Measurements from ENCODE around the gene TAS1R1. TPM values are rescaled to one million over a fixed set of nuclear protein-coding genes. Genes with fewer than 3 reads are reported as not detected.

The TAS1R1 gene
- total RNA-seq, 3 donors from 2014 or later: 0.16 TPM; not detected in 2

- Histone ChIP-seq H3K9me3 (no peaks in the 10 kb centered on the region), H3K36me3 (no peaks in the 10 kb centered on the region), H3K4me3 (no peak overlapping the region), H3K4me1 (peaks cover 6 to 13% of the 10 kb centered on the region in 2 donors), H3K27ac (no peak overlapping the region), H3K27me3 (no peaks in the 10 kb centered on the region)
- no peak for DNase-seq (ENCODE audit: low spot score in 2 of 2)
- TF ChIP-seq, protein P1, sequence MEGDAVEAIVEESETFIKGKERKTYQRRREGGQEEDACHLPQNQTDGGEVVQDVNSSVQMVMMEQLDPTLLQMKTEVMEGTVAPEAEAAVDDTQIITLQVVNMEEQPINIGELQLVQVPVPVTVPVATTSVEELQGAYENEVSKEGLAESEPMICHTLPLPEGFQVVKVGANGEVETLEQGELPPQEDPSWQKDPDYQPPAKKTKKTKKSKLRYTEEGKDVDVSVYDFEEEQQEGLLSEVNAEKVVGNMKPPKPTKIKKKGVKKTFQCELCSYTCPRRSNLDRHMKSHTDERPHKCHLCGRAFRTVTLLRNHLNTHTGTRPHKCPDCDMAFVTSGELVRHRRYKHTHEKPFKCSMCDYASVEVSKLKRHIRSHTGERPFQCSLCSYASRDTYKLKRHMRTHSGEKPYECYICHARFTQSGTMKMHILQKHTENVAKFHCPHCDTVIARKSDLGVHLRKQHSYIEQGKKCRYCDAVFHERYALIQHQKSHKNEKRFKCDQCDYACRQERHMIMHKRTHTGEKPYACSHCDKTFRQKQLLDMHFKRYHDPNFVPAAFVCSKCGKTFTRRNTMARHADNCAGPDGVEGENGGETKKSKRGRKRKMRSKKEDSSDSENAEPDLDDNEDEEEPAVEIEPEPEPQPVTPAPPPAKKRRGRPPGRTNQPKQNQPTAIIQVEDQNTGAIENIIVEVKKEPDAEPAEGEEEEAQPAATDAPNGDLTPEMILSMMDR (IDR thresholded peaks at IDR 0.05): peak in 2 of 3 donors; percentile 22 to 43
- no peak for TF ChIP-seq POLR2A (IDR thresholded peaks at IDR 0.05)
- intact Hi-C loops (cut with DNase I; ENCODE audit: low total_unique reads): no loop called here
Observed at GRCh38 chr1:6523566-6523965, 31.5 kb upstream of the TAS1R1 start.

- H3K27me3 ChIP-seq: no peaks in the 10 kb centered on the region
- H3K4me1 ChIP-seq: no peaks in the 10 kb centered on the region
- no peak for DNase-seq (ENCODE audit: low spot score in 2 of 2)
- intact Hi-C loops (cut with DNase I; ENCODE audit: low total_unique reads): no loop called here
- no peak overlapping the region for H3K4me3 ChIP-seq
- no peak overlapping the region for H3K27ac ChIP-seq
- no peak for TF ChIP-seq POLR2A (IDR thresholded peaks at IDR 0.05)
- TF ChIP-seq, protein P1 (IDR thresholded peaks at IDR 0.05): no peak
- no peak for TF ChIP-seq POLR2AphosphoS5 (IDR thresholded peaks at IDR 0.05)
- no peaks in the 10 kb centered on the region for H3K36me3 ChIP-seq
- no peaks in the 10 kb centered on the region for H3K9me3 ChIP-seq
Observed at GRCh38 chr1:6526316-6526715, 28.8 kb upstream of the TAS1R1 start.

GRCh38 chr1:6528492-6528891 is 26.6 kb upstream of the TAS1R1 start:
- no peaks in the 10 kb centered on the region for H3K27me3 ChIP-seq
- no peak for DNase-seq (ENCODE audit: low spot score in 2 of 2)
- H3K4me3 ChIP-seq: no peak overlapping the region
- H3K27ac ChIP-seq: no peak overlapping the region
- no peak for TF ChIP-seq POLR2A (IDR thresholded peaks at IDR 0.05)
- TF ChIP-seq POLR2AphosphoS5 (IDR thresholded peaks at IDR 0.05): no peak
- TF ChIP-seq, protein P1 (IDR thresholded peaks at IDR 0.05): no peak
- intact Hi-C loops (cut with DNase I; ENCODE audit: low total_unique reads): no loop called here
- H3K36me3 ChIP-seq: no peaks in the 10 kb centered on the region
- no peaks in the 10 kb centered on the region for H3K4me1 ChIP-seq
- no peaks in the 10 kb centered on the region for H3K9me3 ChIP-seq

- Histone ChIP-seq H3K36me3 (no peaks in the 10 kb centered on the region), H3K9me3 (no peaks in the 10 kb centered on the region), H3K27ac (no peak overlapping the region), H3K4me1 (no peaks in the 10 kb centered on the region), H3K27me3 (no peaks in the 10 kb centered on the region), H3K4me3 (no peak overlapping the region)
- intact Hi-C loops (cut with DNase I; ENCODE audit: low total_unique reads): loop anchor here (10.0 kb wide), 1 partner anchor 46 kb away; no protein-coding TSS in a partner anchor
- DNase-seq (ENCODE audit: low spot score in 2 of 2): no peak
- TF ChIP-seq, protein P1 (IDR thresholded peaks at IDR 0.05): no peak
- TF ChIP-seq POLR2AphosphoS5 (IDR thresholded peaks at IDR 0.05): no peak
- TF ChIP-seq POLR2A (IDR thresholded peaks at IDR 0.05): no peak
Observed at GRCh38 chr1:6530504-6531160, 24.5 kb upstream of the TAS1R1 start.

DNA sequence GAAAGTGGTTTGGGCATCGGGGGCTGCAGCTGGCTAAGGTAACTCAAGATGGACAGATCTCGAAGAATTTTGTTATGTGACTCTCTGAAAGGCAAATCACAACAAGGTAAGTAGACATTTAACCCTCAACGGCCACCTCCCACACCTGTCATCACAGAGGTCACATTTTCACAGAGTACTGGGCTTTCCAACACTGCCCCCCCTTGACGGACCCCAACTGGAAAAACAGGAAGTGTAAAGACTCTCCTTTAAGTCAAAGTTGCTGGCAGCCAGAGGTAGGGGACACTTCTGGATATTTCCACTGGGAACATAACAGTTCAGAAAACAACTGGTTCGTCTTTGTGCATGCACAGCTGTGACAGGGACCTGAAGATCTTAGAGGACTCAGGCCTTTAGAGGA is 23.1 kb upstream of the TAS1R1 start:
- intact Hi-C loops (cut with DNase I; ENCODE audit: low total_unique reads): loop anchor here (10.0 kb wide), 1 partner anchor 47 kb away; no protein-coding TSS in a partner anchor
- TF ChIP-seq POLR2A (IDR thresholded peaks at IDR 0.05) (no peak), POLR2AphosphoS5 (IDR thresholded peaks at IDR 0.05) (no peak)
- TF ChIP-seq, protein P1 (IDR thresholded peaks at IDR 0.05): no peak
- Histone ChIP-seq H3K36me3 (no peaks in the 10 kb centered on the region), H3K27ac (no peak overlapping the region), H3K4me3 (no peak overlapping the region), H3K4me1 (no peaks in the 10 kb centered on the region), H3K9me3 (no peaks in the 10 kb centered on the region), H3K27me3 (no peaks in the 10 kb centered on the region)
- no peak for DNase-seq (ENCODE audit: low spot score in 2 of 2)

All from breast epithelium (tissue), 4 donors.